Left kidney (tissue), 2 donors: ENCODE data around the gene ZBED1. TPM values are rescaled to one million over a fixed set of nuclear protein-coding genes. Genes with fewer than 3 reads are reported as not detected.
"Not testable (repeated sequence)": the region's sequence is repeated elsewhere in the genome, so short reads cannot be mapped to it uniquely, and the experiment has no call there.

Source experiments
- DNase-seq: peaks from one replicate; pipeline ENCODE4 v3.0.0-alpha.2; 2013
- polyA plus RNA-seq: library from polyadenylated mRNA; unstranded; fragments of 120-200 nt; gene quantifications from one replicate; pipeline ENCODE4 v1.2.1, GENCODE V29; 2013; ENCODE audit not compliant: insufficient read length

ZBED1 gene
- polyA plus RNA-seq, 1 donor: 40.9 TPM

DNA sequence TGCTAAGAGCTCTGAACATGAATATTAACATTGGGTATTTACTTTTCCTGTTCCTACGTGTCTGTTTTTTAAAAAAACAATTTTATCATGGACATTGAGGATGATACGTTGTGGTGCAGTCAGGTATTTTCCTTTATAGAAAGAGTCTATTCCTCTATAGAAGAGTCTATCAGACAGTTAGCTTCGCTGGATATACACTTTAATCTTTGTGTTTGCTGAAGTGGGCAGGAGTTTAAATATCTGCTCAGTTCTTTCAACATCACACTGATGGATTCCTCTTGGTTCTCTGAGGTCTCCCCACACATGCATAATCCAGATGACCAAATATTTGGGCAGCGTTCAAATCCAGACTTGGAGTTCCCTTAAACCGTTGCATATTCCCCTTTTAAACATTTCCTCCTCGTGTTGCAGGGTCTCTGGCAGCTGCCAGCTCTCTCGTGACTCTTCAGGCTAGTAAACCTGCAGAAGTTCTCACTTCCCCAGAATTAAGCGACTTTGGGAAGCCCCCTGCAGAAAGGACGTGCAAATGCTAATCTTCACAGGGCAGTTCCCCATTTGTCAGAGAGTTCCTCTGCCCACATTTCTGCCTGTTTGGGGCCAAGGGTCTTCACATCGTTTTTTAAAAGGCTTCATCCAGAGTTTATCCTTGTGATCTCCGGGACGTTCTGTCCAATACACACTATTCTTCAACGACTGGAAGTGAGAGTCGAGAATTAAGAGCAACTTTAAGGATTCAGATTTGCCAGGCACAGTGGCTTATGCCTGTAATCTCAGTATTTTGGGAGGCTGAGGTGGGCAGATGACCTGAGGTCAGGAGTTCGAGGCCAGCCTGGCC, 20.5 kb upstream of the ZBED1 start:
- DNase-seq: no peak

DNA sequence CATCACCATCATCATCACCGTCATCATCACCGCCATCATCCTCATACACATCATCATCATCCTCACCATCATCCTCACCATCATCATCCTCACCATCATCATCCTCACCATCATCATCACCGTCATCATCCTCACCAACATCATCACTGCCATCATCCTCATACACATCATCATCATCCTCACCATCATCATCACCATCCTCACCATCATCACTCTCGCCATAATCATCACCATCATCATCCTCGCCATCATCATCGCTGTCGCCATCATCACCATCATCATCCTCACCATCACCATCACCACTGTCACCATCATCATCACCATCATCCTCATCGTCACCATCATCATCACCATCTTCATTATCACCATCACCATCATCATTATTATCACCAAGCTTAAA, 19.8 kb upstream of the ZBED1 start:
- no peak for DNase-seq

DNA sequence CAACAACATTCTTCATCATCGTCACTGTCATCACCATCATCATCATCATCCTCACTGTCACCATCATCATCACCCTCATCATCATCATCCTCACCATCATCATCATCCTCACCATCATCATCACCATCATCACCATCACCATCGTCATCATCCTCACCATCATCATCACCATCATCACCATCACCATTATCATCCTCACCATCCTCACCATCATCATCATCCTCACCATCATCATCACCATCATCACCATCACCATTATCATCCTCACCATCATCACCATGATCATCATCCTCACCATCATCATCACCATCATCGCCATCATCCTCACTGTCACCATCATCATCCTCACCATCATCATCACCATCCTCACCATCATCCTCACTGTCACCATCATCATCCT, 18.9 kb upstream of the ZBED1 start:
- not testable (repeated sequence) for DNase-seq

DNA sequence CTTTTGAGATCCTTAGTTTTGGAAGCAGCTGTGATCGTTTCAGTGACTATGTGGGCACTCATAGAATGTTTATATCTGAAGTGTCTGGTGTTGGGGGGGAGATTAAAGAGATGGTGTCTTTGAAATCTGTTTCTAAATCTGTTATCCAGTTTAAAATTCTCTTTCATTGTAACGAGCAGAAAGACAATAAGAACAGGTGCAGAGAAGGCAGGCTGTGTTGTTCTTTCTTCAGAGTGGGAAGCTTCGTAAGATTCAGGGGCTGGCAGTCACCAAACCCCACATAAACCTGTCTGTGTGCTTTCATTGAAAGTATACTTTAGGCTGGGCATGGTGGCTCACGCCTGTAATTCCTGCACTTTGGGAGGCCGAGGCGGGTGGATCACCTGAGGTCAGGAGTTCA, 16.3 kb upstream of the ZBED1 start:
- DNase-seq: no peak

DNA sequence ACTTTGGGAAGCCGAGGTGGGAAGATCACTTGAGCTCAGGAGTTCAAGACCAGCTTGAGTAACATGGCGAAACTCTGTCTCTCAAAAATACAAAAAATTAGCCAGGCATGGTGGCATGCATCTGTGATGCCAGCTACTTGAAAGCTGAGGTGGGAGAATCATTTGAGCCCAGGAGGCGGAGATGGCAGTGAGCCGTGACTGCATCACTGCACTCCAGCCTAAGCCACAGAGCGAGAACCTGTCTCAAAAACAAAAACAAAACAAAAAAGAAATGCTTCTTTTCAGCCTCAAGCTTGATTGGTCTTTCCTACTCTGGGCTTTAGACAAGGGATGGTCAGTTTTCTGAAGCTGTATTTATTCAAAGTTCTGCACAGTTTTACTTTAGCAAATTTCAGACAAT, 15.8 kb upstream of the ZBED1 start:
- no peak for DNase-seq

DNA sequence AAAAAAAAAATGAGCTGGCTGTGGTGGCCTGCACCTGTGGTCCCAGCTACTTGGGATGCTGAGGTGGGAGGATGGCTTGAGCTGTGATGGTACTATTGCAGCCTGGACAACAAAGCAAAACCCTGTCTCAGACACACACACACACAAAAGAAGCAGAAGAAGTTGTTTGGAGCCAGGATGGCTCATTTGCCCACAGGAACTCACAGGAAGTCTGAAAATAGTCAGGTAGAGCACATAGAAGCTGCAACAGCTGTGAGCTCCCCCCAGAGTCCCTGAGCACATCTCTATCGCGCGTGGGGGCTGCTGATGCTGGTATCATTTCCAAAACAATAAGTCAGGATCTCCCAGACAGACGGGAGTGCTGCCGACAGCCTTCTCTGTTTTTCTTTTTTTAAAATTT, 13.4 kb upstream of the ZBED1 start:
- no peak for DNase-seq

- no peak for DNase-seq
These were observed 12.4 kb upstream of the ZBED1 start for GRCh38 chrX:2513121-2513664.

- no peak for DNase-seq
These were observed 11.7 kb upstream of the ZBED1 start for GRCh38 chrX:2512501-2512900.

- DNase-seq: no peak
These were observed 10.6 kb upstream of the ZBED1 start for GRCh38 chrX:2511326-2511725.

DNA sequence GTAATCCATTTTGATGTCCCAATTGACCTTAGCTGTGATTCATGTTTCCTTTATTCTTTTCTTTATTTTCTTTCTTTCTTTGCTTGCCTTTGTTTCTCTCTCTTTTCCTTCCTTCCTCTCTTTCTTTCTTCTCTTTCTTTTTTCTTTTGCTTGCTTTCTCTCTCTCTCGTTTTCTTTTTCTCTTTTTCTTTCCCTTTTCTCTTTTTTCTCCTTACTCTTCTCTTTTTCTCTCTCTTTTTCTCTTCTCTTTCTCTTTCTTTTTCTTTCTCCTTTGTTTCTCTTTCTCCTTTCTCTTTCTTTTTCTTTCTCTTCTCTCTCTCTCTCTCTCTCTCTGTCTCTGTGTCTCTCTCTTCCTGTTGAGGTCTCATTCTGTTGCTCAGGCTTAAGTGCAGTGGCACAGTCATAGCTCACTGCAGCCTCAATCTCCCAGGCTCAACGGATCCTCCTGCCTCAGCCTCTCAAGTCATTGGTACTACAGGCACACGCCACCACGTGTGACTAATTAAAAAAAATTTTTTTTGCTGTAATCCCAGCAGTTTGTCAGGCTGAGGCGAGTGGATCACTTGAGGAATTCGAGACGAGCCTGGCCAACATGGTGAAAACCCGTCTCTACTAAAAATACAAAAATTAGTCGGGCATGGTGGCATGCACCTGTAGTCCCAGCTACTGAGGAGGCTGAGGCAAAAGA, 8.0 kb upstream of the ZBED1 start:
- DNase-seq: no peak

- no peak for DNase-seq
These were observed 7.3 kb upstream of the ZBED1 start for GRCh38 chrX:2507904-2508627.

GRCh38 chrX:2507196-2507595, 6.4 kb upstream of the ZBED1 start:
- DNase-seq: no peak

- DNase-seq: not testable (repeated sequence)
These were observed 4.6 kb upstream of the ZBED1 start for GRCh38 chrX:2505341-2505740.

DNA sequence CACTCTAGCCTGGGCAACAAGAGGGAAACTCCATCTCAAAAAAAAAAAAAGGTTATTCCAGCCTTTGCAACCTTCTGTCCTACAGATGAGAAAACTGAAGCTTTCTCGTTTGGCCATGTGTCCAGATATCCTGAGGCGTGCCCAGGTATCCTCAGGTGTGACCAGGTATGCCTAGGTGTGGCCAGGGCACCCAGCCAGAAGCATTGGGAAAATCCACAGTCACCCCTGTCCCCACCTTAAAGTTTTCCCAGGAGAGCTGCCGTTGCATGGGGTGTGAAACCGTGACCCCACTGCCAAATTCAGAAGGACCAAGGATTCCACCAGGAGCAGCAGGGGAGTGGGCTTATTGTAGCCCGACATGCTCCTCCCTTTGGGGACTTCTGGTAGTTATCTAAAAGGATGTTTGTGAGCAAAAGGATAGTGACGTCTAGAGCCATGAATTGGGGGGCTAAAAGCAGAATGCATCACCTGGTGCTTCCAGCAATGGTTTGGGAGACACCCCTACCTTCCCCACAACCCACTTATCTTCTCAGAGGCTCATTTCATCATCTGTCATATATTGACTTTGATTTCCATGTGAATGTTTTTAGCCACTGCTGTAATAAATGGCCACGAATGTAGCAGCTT, 4.0 kb upstream of the ZBED1 start:
- DNase-seq: no peak

DNA sequence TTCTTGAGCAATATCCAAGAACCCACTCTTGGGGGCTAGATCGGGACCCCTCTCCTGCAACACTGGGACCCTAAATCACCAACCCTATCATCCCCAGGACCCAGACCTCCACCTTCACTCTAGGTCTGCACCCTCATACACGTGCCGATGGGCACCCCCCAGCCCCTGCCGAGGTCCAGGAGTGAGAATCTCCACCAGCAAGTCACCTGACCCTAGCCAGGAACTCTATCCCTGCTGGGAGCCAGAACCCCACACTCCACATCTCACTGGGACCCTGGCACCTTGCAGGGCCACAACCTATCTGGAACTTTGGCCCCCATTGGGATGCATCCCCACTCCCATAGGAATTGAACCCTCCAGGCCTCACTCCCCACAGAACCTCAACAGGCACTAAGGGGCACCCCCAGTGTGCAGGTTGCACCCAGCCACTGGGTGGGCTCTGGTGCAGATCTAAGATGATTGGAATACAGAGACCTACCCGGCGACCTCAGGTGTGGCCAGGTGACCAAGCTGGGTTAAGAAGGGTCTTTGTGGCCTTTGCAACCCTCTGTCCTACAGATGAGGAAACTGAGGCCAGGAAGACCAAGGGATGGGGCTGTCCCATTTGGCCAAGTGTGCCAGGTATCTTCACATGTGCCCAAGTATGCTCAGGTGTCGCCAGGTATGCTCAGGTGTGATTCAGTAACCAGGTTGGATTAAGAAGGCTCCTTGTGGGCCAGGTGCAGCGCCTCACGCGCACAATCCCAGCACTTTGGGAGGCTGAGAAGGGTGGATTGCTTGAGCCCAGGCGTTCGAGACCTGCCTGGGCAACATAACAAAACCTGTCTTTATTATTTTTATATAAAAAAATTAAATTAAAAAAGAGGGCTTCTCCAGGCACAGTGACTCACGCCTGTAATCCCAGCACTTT, 3.1 kb upstream of the ZBED1 start:
- DNase-seq: no peak

GRCh38 chrX:2502668-2503519, 2.1 kb upstream of the ZBED1 start:
- no peak for DNase-seq

DNA sequence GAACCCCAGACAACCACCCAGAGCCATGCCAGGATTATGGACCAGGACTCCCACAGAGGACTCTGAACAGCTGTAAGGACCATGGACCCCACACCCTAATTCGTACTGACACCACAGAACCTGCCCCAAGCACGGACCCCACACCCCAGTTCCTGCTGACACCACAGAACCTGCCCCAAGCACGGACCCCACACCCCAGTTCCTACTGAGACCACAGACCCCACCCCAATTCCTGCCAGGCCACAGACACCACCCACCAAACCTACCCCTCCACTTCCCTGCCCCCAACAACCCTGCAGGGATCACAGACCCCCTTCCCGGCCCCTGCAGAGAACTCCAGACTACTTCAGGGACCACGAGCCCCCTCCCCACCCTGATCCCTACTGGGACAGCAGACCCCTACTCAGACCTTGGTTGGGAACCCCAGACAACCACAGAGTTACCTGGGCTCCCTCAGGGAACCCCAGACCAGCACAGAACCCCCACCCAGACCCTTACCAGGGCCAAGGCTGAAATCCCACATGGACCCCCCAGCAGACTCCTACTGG, 1.4 kb upstream of the ZBED1 start:
- DNase-seq: no peak

- no peak for DNase-seq
These were observed 855 bp upstream of the ZBED1 start for GRCh38 chrX:2501559-2502102.

- DNase-seq: peak; percentile 34
These were observed 529 bp downstream of the ZBED1 start for GRCh38 chrX:2500091-2500802.
